K562 (cell line): ENCODE data around the gene AMOTL1. TPM values are rescaled to one million over a fixed set of nuclear protein-coding genes. Genes with fewer than 3 reads are reported as not detected.

ENCODE experiments used
- ATAC-seq: fragments of 200-7000 bp; cut with Tn5 transposase; 3 replicates; pipeline ENCODE4 v1.9.1; 2020; ENCODE audit warnings: moderate library complexity
- BruUV-seq: library from RNA; stranded (reverse); fragments of 400-500 nt; replicated peaks from 2 replicates; lab custom pipeline; 2021; lab: Mats Ljungman, UMichigan
- CTCF ChIA-PET: fragments of 300-600 bp; formaldehyde crosslinking; extraction: SDS; loops from one replicate; lab custom pipeline; 2021; ENCODE audit warnings: low intra/inter-chr PET ratio; lab: Yijun Ruan, JAX
- POLR2A ChIA-PET: fragments of 300-600, 350-650 bp; sonication (Branson Sonifier 250); formaldehyde crosslinking; extraction: SDS; loops from one replicate; lab custom pipeline; 2021; ENCODE audit warnings: antibody characterized with exemption, inconsistent platforms; lab: Yijun Ruan, JAX
- DNase-seq, 4 experiments: peaks; one replicate each; pipeline versions ENCODE4 v3.0.0 to v3.0.0-alpha.2; 2011 to 2018; ENCODE audit warnings: low spot score in 3 of 4, mixed read lengths in 3 of 4; ENCODE audit errors: extremely low read depth in 1 of 4
- FAIRE-seq: peaks from 2 replicates; lab custom pipeline; 2011; peaks lifted over from hg19 to GRCh38; lab: Jason Lieb, UNC
- H2AFZ ChIP-seq: 2 replicates; pipeline ENCODE4 v1.6.0; 2011; ENCODE audit warnings: low read depth, low read length, control low read depth, inconsistent platforms
- H3K27ac ChIP-seq: fragments of 200-600 bp; 3 replicates; pipeline ENCODE4 v1.8.0; 2011; ENCODE audit warnings: low read depth, mild to moderate bottlenecking, control low read depth, inconsistent platforms, low read length, moderate library complexity, mixed read lengths; ENCODE audit errors: extremely low read depth
- H3K27me3 ChIP-seq, 2 experiments: fragments of 300-600 bp in 1 of 2; 2 replicates in 1 of 2; 3 replicates in 1 of 2; pipeline versions ENCODE4 v1.6.0 to v1.8.0; 2011; ENCODE audit warnings: inconsistent platforms in 2 of 2, low read length in 2 of 2, mild to moderate bottlenecking in 1 of 2, mixed read lengths in 1 of 2, moderate library complexity in 1 of 2; ENCODE audit not compliant: control insufficient read depth in 2 of 2, insufficient read depth in 2 of 2
- H3K36me3 ChIP-seq: fragments of 300-600 bp; 3 replicates; pipeline ENCODE4 v1.8.0; 2011; ENCODE audit warnings: mild to moderate bottlenecking, low read length, inconsistent platforms; ENCODE audit not compliant: control insufficient read depth, insufficient read depth
- H3K4me1 ChIP-seq, 2 experiments: fragments of 200-600 bp in 1 of 2; replicated peaks in 1 of 2; 2 replicates in 1 of 2; 3 replicates in 1 of 2; pipeline versions ENCODE4 v1.5.1 to v1.8.0; 2011; ENCODE audit warnings: inconsistent platforms in 2 of 2, low read length in 2 of 2, mild to moderate bottlenecking in 1 of 2, mixed read lengths in 1 of 2, moderate library complexity in 1 of 2; ENCODE audit not compliant: control insufficient read depth in 2 of 2, insufficient read depth in 2 of 2
- H3K4me2 ChIP-seq: 2 replicates; pipeline ENCODE4 v1.6.1; 2011; ENCODE audit warnings: low read length, control low read depth, inconsistent platforms, mixed read lengths; ENCODE audit not compliant: insufficient read depth
- H3K4me3 ChIP-seq: fragments of 200-600 bp; sonication (generic), shearing (Covaris generic); 2 replicates; pipeline ENCODE4 v1.5.1; 2016; ENCODE audit warnings: control low read depth, inconsistent platforms
- H3K79me2 ChIP-seq: fragments of 200-600 bp; 3 replicates; pipeline ENCODE4 v1.8.0; 2011; ENCODE audit warnings: low read length, inconsistent platforms; ENCODE audit not compliant: control insufficient read depth, insufficient read depth
- H3K9ac ChIP-seq, 2 experiments: 2 replicates each; pipeline versions ENCODE4 v1.6.0 to v1.6.1; 2011; ENCODE audit warnings: low read depth in 2 of 2, low read length in 2 of 2, control low read depth in 1 of 2, inconsistent platforms in 1 of 2, mild to moderate bottlenecking in 1 of 2, mixed read lengths in 1 of 2; ENCODE audit not compliant: insufficient read depth in 1 of 2
- H3K9me1 ChIP-seq: one replicate; pipeline ENCODE4 v1.6.0; 2011; ENCODE audit warnings: inconsistent platforms, mild to moderate bottlenecking, low read length, moderate library complexity; ENCODE audit not compliant: control insufficient read depth, insufficient read depth
- H3K9me3 ChIP-seq: replicated peaks from 2 replicates; pipeline ENCODE4 v1.5.1; 2011; ENCODE audit warnings: low read depth, low read length, inconsistent platforms; ENCODE audit not compliant: control insufficient read depth, insufficient read depth
- H4K20me1 ChIP-seq: replicated peaks from 2 replicates; pipeline ENCODE4 v1.6.1; 2011; ENCODE audit warnings: low read length, inconsistent platforms, mixed read lengths; ENCODE audit not compliant: control insufficient read depth, insufficient read depth
- HMBOX1 ChIP-seq: sonication (generic); IDR thresholded peaks from 2 replicates; pipeline ENCODE4 v1.6.1; 2016
- NR2C1 ChIP-seq, 2 experiments: fragments of 450-650 bp; IDR thresholded peaks; 2 replicates each; pipeline ENCODE4 v1.6.1; 2017; ENCODE audit warnings: mild to moderate bottlenecking in 2 of 2, antibody characterized with exemption in 1 of 2, inconsistent platforms in 1 of 2, missing compliant biosample characterization in 1 of 2, missing genetic modification characterization in 1 of 2
- SIX5 ChIP-seq, 2 experiments: IDR thresholded peaks; 2 replicates each; pipeline ENCODE4 v1.6.1; 2011; ENCODE audit warnings: low read length in 2 of 2, borderline replicate concordance in 1 of 2, low read depth in 1 of 2, mild to moderate bottlenecking in 1 of 2, moderate library complexity in 1 of 2; ENCODE audit not compliant: insufficient read depth in 1 of 2
- WGBS: fragments of 100-300 bp; shearing (Covaris generic); methylation state at CpG from one replicate; pipeline ENCODE4 v1.1.6; 2016; ENCODE audit warnings: low coverage, mixed read lengths; ENCODE audit not compliant: insufficient coverage; ENCODE audit errors: missing lambda C conversion rate; 5-methylcytosine and 5-hydroxymethylcytosine counted together
- in situ Hi-C: fragments of 300-500 bp; cut with MboI; formaldehyde crosslinking; loops from 4 replicates; pipeline ENCODE4 v1.15.0; 2018; ENCODE audit warnings: inconsistent platforms, mixed read lengths
- intact Hi-C: fragments of 100-400 bp; cut with micrococcal nuclease; formaldehyde crosslinking; loops from 2 replicates; pipeline ENCODE4 v1.14.2; 2022
- polyA plus RNA-seq, 8 experiments: library from polyadenylated mRNA; depleted of rRNA in 4 of 8; stranded (reverse) in 5 of 8; unstranded in 3 of 8; fragments of >200 nt; fragmentation: Nextera tagmentation in 2 of 8; fragmentation: Illumina TruSeq in 1 of 8; extraction: Ambion mirVana in 2 of 8; extraction: Trizol in 1 of 8; gene quantifications; 2 replicates each; pipeline versions ENCODE4 v1.2.1 to v1.2.3, GENCODE V29; 2011 to 2014; ENCODE audit warnings: inconsistent platforms in 1 of 8, missing spikeins in 1 of 8
- total RNA-seq, 7 experiments: library from RNA; depleted of rRNA in 6 of 7; stranded (reverse); fragments of >200 nt in 6 of 7; fragmentation: Illumina TruSeq in 2 of 7; extraction: Trizol in 2 of 7; gene quantifications; 2 replicates each; pipeline versions ENCODE4 v1.2.1 to v1.2.3, GENCODE V29; 2011 to 2021; ENCODE audit warnings: low replicate concordance in 1 of 7

AMOTL1 gene
- total and polyA plus RNA-seq, 9 of the 15 experiments (the other 6 are each of a cell fraction or from before 2014, with no cell fraction given) = 4.0 to 35.4 (median 14.0) TPM

- Histone ChIP-seq H3K27ac (peak overlapping the region; percentile 87; the same call in 2 of the 3 replicates), H2AFZ (peak overlapping the region; percentile 68), H3K9ac (peak overlapping the region; percentile 84 to 92; a peak in 3 of 4 replicates), H4K20me1 (no peaks in the 10 kb centered on the region), H3K4me2 (peak overlapping the region; percentile 74), H3K4me1 (peaks cover 20 to 42% of the 10 kb centered on the region in 2 experiments), H3K79me2 (peaks cover 62% of the 10 kb centered on the region), H3K36me3 (no peaks in the 10 kb centered on the region), H3K4me3 (peak overlapping the region; percentile 59), H3K9me3 (no peaks in the 10 kb centered on the region), H3K9me1 (no peaks in the 10 kb centered on the region), H3K27me3 (no peaks in the 10 kb centered on the region; a peak in 1 of 5 replicates)
- no peak for FAIRE-seq
- POLR2A ChIA-PET = interaction anchor here (0.9 to 1.6 kb wide), 2 partner anchors 8 to 16 kb away, joined by 3 read pairs; no protein-coding TSS in a partner anchor
- 7% methylated on average over 8 of the region's 8 CpGs for WGBS
- TSS peak; percentile 37 for BruUV-seq
- CTCF ChIA-PET = no interaction called here
- no peak for DNase-seq
- intact Hi-C loops (loop anchor here (10.0 kb wide), 2 partner anchors 195 to 245 kb away; no protein-coding TSS in a partner anchor), in situ Hi-C loops (no loop called here)
- ATAC-seq = no peak
- TF ChIP-seq NR2C1 (IDR thresholded peaks at IDR 0.05) = no peak
- no peak for TF ChIP-seq NR2C1 (tag; IDR thresholded peaks at IDR 0.05)
- 0 out of 2 replicates have a peak, but pooled peaks have one; percentile 22 for TF ChIP-seq HMBOX1
Measured at GRCh38 chr11:94769880-94770279, 1.7 kb downstream of the AMOTL1 start.

- DNase-seq = no peak
- in situ Hi-C loops (no loop called here), intact Hi-C loops (no loop called here)
- TF ChIP-seq SIX5 (IDR thresholded peaks at IDR 0.05; ENCODE audit: borderline replicate concordance in 1 of 2, insufficient read depth in 1 of 2, low read depth in 1 of 2, low read length in 2 of 2) = no peak
- H3K9me3 ChIP-seq = no peaks in the 10 kb centered on the region
- WGBS = 31% methylated on average over 4 of the region's 4 CpGs
- peaks cover 20 to 48% of the 10 kb centered on the region in 2 experiments for H3K4me1 ChIP-seq
- H3K4me3 ChIP-seq = peak overlapping the region; percentile 59; the same call in 1 of the 2 replicates
- no peaks in the 10 kb centered on the region for H3K9me1 ChIP-seq
- POLR2A ChIA-PET = interaction anchor here (0.6 to 0.7 kb wide), 2 partner anchors 10 to 13 kb away, joined by 3 to 4 read pairs; no protein-coding TSS in a partner anchor
- BruUV-seq = no TSS peak
- no peaks in the 10 kb centered on the region; a peak in 1 of 5 replicates for H3K27me3 ChIP-seq
- no peak overlapping the region for H3K9ac ChIP-seq
- no peak overlapping the region for H2AFZ ChIP-seq
- H3K4me2 ChIP-seq = peak overlapping the region; percentile 74
- H3K36me3 ChIP-seq = no peaks in the 10 kb centered on the region
- H3K27ac ChIP-seq = no peak overlapping the region
- CTCF ChIA-PET = no interaction called here
- H4K20me1 ChIP-seq = 0 out of 2 replicates have a peak, but pooled peaks cover 1% of the 10 kb centered on the region
- ATAC-seq = no peak
- no peak for FAIRE-seq
- H3K79me2 ChIP-seq = peaks cover 69% of the 10 kb centered on the region
Measured at GRCh38 chr11:94770563-94771120, 2.5 kb downstream of the AMOTL1 start.
